CD4-positive, alpha-beta memory T cell (primary cell): ENCODE results near the gene SPAG9. TPM values are rescaled to one million over a fixed set of nuclear protein-coding genes. Genes with fewer than 3 reads are reported as not detected.
A peak's percentile ranks its signal among the peaks of the same experiment; 100 is the strongest.
"Not testable (repeated sequence)": the region's sequence is repeated elsewhere in the genome, so short reads cannot be mapped to it uniquely, and the experiment has no call there.

Experiments used
- CTCF ChIA-PET: fragments of 350-600 bp; sonication (Branson Sonifier 250); formaldehyde crosslinking; loops from one replicate; lab custom pipeline; 2021; ENCODE audit warnings: inconsistent platforms; ENCODE audit not compliant: partially characterized antibody; lab: Charles Lee
- POLR2A ChIA-PET: fragments of 350-600 bp; sonication (Branson Sonifier 250); formaldehyde crosslinking; loops from one replicate; lab custom pipeline; 2021; ENCODE audit not compliant: partially characterized antibody; lab: Charles Lee
- DNase-seq, 5 donors: peaks; one replicate each; pipeline versions ENCODE4 v3.0.0 to v3.0.0-alpha.2; 2020 to 2022; ENCODE audit warnings: mixed read lengths in 1 of 5
- H3K27ac ChIP-seq: one replicate; pipeline ENCODE4 v1.7.0; 2013; ENCODE audit warnings: low read depth, low read length
- H3K27me3 ChIP-seq: 2 replicates; pipeline ENCODE4 v1.7.0; 2013; ENCODE audit warnings: mild to moderate bottlenecking, low read length, moderate library complexity; ENCODE audit not compliant: insufficient read depth
- H3K36me3 ChIP-seq: 2 replicates; pipeline ENCODE4 v1.7.0; 2013; ENCODE audit warnings: mild to moderate bottlenecking, low read length, moderate library complexity; ENCODE audit not compliant: insufficient read depth
- H3K4me1 ChIP-seq: 2 replicates; pipeline ENCODE4 v1.7.0; 2013; ENCODE audit warnings: mild to moderate bottlenecking, low read length, moderate library complexity; ENCODE audit not compliant: insufficient read depth
- H3K4me3 ChIP-seq, 2 donors: one replicate each; pipeline ENCODE4 v1.7.0; 2013; ENCODE audit warnings: low read length in 2 of 2, mild to moderate bottlenecking in 1 of 2
- H3K9me3 ChIP-seq, 2 donors: one replicate each; pipeline ENCODE4 v1.7.0; 2013; ENCODE audit warnings: low read length in 2 of 2, control low read depth in 1 of 2; ENCODE audit not compliant: control insufficient read depth in 1 of 2
- H3K27ac Mint-ChIP-seq, 7 donors: one replicate each; pipeline ENCODE4 v1.8.0; 2020 to 2021; ENCODE audit warnings: mixed read lengths in 7 of 7, mild to moderate bottlenecking in 6 of 7, inconsistent platforms in 3 of 7, moderate library complexity in 3 of 7
- H3K27me3 Mint-ChIP-seq, 2 donors: one replicate each; pipeline ENCODE4 v1.8.0; 2020 to 2021; ENCODE audit warnings: mixed read lengths in 2 of 2
- H3K36me3 Mint-ChIP-seq, 2 donors: one replicate each; pipeline ENCODE4 v1.8.0; 2020 to 2021; ENCODE audit warnings: mixed read lengths in 2 of 2, inconsistent platforms in 1 of 2, mild to moderate bottlenecking in 1 of 2
- H3K4me1 Mint-ChIP-seq, 4 donors: one replicate each; pipeline ENCODE4 v1.8.0; 2020 to 2021; ENCODE audit warnings: mixed read lengths in 4 of 4, mild to moderate bottlenecking in 1 of 4
- H3K4me3 Mint-ChIP-seq, 8 donors: one replicate each; pipeline ENCODE4 v1.8.0; 2020 to 2021; ENCODE audit warnings: mixed read lengths in 8 of 8, mild to moderate bottlenecking in 7 of 8, moderate library complexity in 6 of 8, inconsistent platforms in 3 of 8
- H3K9me3 Mint-ChIP-seq, 8 donors: one replicate each; pipeline ENCODE4 v1.8.0; 2020 to 2021; ENCODE audit warnings: mixed read lengths in 8 of 8, mild to moderate bottlenecking in 5 of 8, inconsistent platforms in 3 of 8, moderate library complexity in 1 of 8
- intact Hi-C: fragments of 100-400 bp; cut with micrococcal nuclease; formaldehyde crosslinking; loops from one replicate; pipeline ENCODE4 v1.15.1; 2023
- polyA plus RNA-seq, 2 donors: library from polyadenylated mRNA; unstranded; fragments of 300-500 nt; fragmentation: Illumina TruSeq; gene quantifications; one replicate each; pipeline ENCODE4 v1.2.3, GENCODE V29; 2021
- total RNA-seq, 2 experiments: library from RNA; stranded (reverse); gene quantifications; one replicate each; pipeline ENCODE4 v1.2.3, GENCODE V29; 2021

The SPAG9 gene
- total and polyA plus RNA-seq, 4 experiments from 2014 or later, result 3.2 to 62.3 (median 36.0) TPM

GRCh38 chr17:50944054-50944901 lies 176.4 kb downstream of the SPAG9 start:
- Histone ChIP-seq H3K4me1 (peaks cover 40% of the 10 kb centered on the region), H3K36me3 (no peaks in the 10 kb centered on the region), H3K27me3 (no peaks in the 10 kb centered on the region), H3K27ac (peak overlapping the region; percentile 73), H3K9me3 (no peaks in the 10 kb centered on the region), H3K4me3 (peak overlapping the region; percentile 46 to 49)
- H3K27me3 Mint-ChIP-seq, result no peaks in the 10 kb centered on the region
- peak; percentile 73 to 82 (median 76) for DNase-seq
- POLR2A ChIA-PET, result interaction anchor here (0.5 to 18.7 kb wide), 20 partner anchors 9 to 162 kb away, joined by 3 to 673 read pairs (median 7); partner anchors contain the start of gene TOB1
- CTCF ChIA-PET, result interaction anchor here (1.0 to 17.7 kb wide), 9 partner anchors 9 to 127 kb away, joined by 3 to 515 read pairs (median 6); partner anchors contain the start of gene TOB1
- intact Hi-C loops, result loop anchor here (1.0 to 5.0 kb wide), 3 partner anchors 13 to 77 kb away; no protein-coding TSS in a partner anchor
- H3K36me3 Mint-ChIP-seq, result no peaks in the 10 kb centered on the region
- H3K9me3 Mint-ChIP-seq, result peaks cover 0 to 1% (median 0%) of the 10 kb centered on the region in 8 donors
- peak overlapping the region; percentile 87 to 94 (median 93) for H3K27ac Mint-ChIP-seq
- peak overlapping the region; percentile 79 to 88 (median 84) for H3K4me3 Mint-ChIP-seq
- peaks cover 21 to 52% (median 36%) of the 10 kb centered on the region in 4 donors for H3K4me1 Mint-ChIP-seq

GRCh38 chr17:50943575-50943933 lies 177.1 kb downstream of the SPAG9 start:
- DNase-seq, result peak in 1 of 5 donors; percentile 22
- Mint-ChIP-seq H3K36me3 (no peaks in the 10 kb centered on the region), H3K4me3 (peak overlapping the region; percentile 79 to 88 (median 84)), H3K27ac (peak overlapping the region; percentile 87 to 94 (median 93)), H3K9me3 (peaks cover 0 to 1% (median 0%) of the 10 kb centered on the region in 8 donors), H3K27me3 (no peaks in the 10 kb centered on the region), H3K4me1 (peaks cover 21 to 52% (median 40%) of the 10 kb centered on the region in 4 donors)
- POLR2A ChIA-PET, result interaction anchor here (0.9 to 18.7 kb wide), 12 partner anchors 8 to 91 kb away, joined by 3 to 673 read pairs (median 9); partner anchors contain the start of gene TOB1
- Histone ChIP-seq H3K27me3 (no peaks in the 10 kb centered on the region), H3K27ac (peak overlapping the region; percentile 73), H3K4me3 (peak overlapping the region in 1 of 2 donors; percentile 46), H3K4me1 (peaks cover 40% of the 10 kb centered on the region), H3K9me3 (no peaks in the 10 kb centered on the region), H3K36me3 (no peaks in the 10 kb centered on the region)
- intact Hi-C loops, result loop anchor here (5.0 kb wide), 1 partner anchor 36 kb away; no protein-coding TSS in a partner anchor
- CTCF ChIA-PET, result interaction anchor here (1.1 to 17.7 kb wide), 6 partner anchors 13 to 92 kb away, joined by 3 to 515 read pairs (median 6); no protein-coding TSS in a partner anchor

GRCh38 chr17:50941676-50942048 lies 179.0 kb downstream of the SPAG9 start:
- H3K36me3 Mint-ChIP-seq, H3K27me3 ChIP-seq, H3K27ac ChIP-seq, DNase-seq, H3K4me3 ChIP-seq, H3K36me3 ChIP-seq, H3K9me3 Mint-ChIP-seq, H3K9me3 ChIP-seq, H3K27me3 Mint-ChIP-seq, H3K4me3 Mint-ChIP-seq: not testable (repeated sequence)
- intact Hi-C loops, result loop anchor here (5.0 kb wide), 1 partner anchor 34 kb away; no protein-coding TSS in a partner anchor
- peaks cover 19 to 39% (median 29%) of the 10 kb centered on the region in 4 donors for H3K4me1 Mint-ChIP-seq
- peaks cover 34% of the 10 kb centered on the region for H3K4me1 ChIP-seq
- H3K27ac Mint-ChIP-seq, result peak overlapping the region in 3 of 7 donors; percentile 87 to 91 (median 88)
- CTCF ChIA-PET, result interaction anchor here (1.6 to 1.9 kb wide), 2 partner anchors 15 to 79 kb away, joined by 4 to 5 read pairs; no protein-coding TSS in a partner anchor
- POLR2A ChIA-PET, result interaction anchor here (0.7 to 18.7 kb wide), 5 partner anchors 21 to 89 kb away, joined by 3 to 673 read pairs (median 3); partner anchors contain the start of gene TOB1

- H3K4me1 Mint-ChIP-seq, result peaks cover 15 to 32% (median 20%) of the 10 kb centered on the region in 4 donors
- no peaks in the 10 kb centered on the region for H3K36me3 Mint-ChIP-seq
- H3K27ac Mint-ChIP-seq, result peak overlapping the region in 4 of 7 donors; percentile 29 to 88 (median 65)
- no peak overlapping the region for H3K27ac ChIP-seq
- H3K4me3 Mint-ChIP-seq, result peak overlapping the region in 1 of 8 donors; percentile 15
- ChIA-PET POLR2A (interaction anchor here (0.6 to 18.7 kb wide), 6 partner anchors 9 to 79 kb away, joined by 3 to 673 read pairs (median 6); partner anchors contain the start of gene TOB1), CTCF (interaction anchor here (1.1 to 3.2 kb wide), 3 partner anchors 9 to 17 kb away, joined by 4 to 11 read pairs (median 4); no protein-coding TSS in a partner anchor)
- H3K27me3 Mint-ChIP-seq, result no peaks in the 10 kb centered on the region
- intact Hi-C loops, result loop anchor here (5.0 kb wide), 1 partner anchor 33 kb away; no protein-coding TSS in a partner anchor
- peaks cover 28% of the 10 kb centered on the region for H3K4me1 ChIP-seq
- H3K9me3 ChIP-seq, result no peaks in the 10 kb centered on the region
- no peak for DNase-seq
- H3K27me3 ChIP-seq, result no peaks in the 10 kb centered on the region
- H3K36me3 ChIP-seq, result no peaks in the 10 kb centered on the region
- H3K4me3 ChIP-seq, result no peak overlapping the region
- H3K9me3 Mint-ChIP-seq, result peaks cover 0 to 1% (median 0%) of the 10 kb centered on the region in 8 donors
Measured at GRCh38 chr17:50939795-50940684, 180.6 kb downstream of the SPAG9 start.

GRCh38 chr17:50939542-50939794 lies 181.2 kb downstream of the SPAG9 start:
- Mint-ChIP-seq H3K36me3 (no peaks in the 10 kb centered on the region), H3K27ac (peak overlapping the region in 2 of 7 donors; percentile 29 to 82), H3K4me3 (no peak overlapping the region), H3K4me1 (peaks cover 15 to 32% (median 22%) of the 10 kb centered on the region in 4 donors), H3K27me3 (no peaks in the 10 kb centered on the region), H3K9me3 (peaks cover 0 to 1% (median 0%) of the 10 kb centered on the region in 8 donors)
- intact Hi-C loops, result no loop called here
- ChIA-PET POLR2A (interaction anchor here (1.2 to 7.0 kb wide), 3 partner anchors 8 to 78 kb away, joined by 3 to 70 read pairs (median 4); partner anchors contain the start of gene TOB1), CTCF (interaction anchor here (1.1 to 3.2 kb wide), 2 partner anchors 9 to 12 kb away, joined by 4 to 11 read pairs; no protein-coding TSS in a partner anchor)
- Histone ChIP-seq H3K4me1 (peaks cover 24% of the 10 kb centered on the region), H3K4me3 (no peak overlapping the region), H3K27ac (no peak overlapping the region), H3K9me3 (no peaks in the 10 kb centered on the region), H3K27me3 (no peaks in the 10 kb centered on the region), H3K36me3 (no peaks in the 10 kb centered on the region)
- no peak for DNase-seq

- Histone ChIP-seq H3K4me1 (peaks cover 20% of the 10 kb centered on the region), H3K27me3 (no peaks in the 10 kb centered on the region), H3K4me3 (no peak overlapping the region), H3K27ac (no peak overlapping the region), H3K36me3 (no peaks in the 10 kb centered on the region), H3K9me3 (no peaks in the 10 kb centered on the region)
- H3K27me3 Mint-ChIP-seq, result no peaks in the 10 kb centered on the region
- peaks cover 0 to 1% (median 0%) of the 10 kb centered on the region in 8 donors for H3K9me3 Mint-ChIP-seq
- no peaks in the 10 kb centered on the region for H3K36me3 Mint-ChIP-seq
- peak overlapping the region in 5 of 7 donors; percentile 12 to 82 (median 41) for H3K27ac Mint-ChIP-seq
- no peak for DNase-seq
- ChIA-PET CTCF (interaction anchor here (1.1 to 3.2 kb wide), 2 partner anchors 10 to 12 kb away, joined by 4 to 11 read pairs; no protein-coding TSS in a partner anchor), POLR2A (interaction anchor here (1.2 to 7.0 kb wide), 3 partner anchors 7 to 78 kb away, joined by 3 to 70 read pairs (median 4); partner anchors contain the start of gene TOB1)
- H3K4me3 Mint-ChIP-seq, result no peak overlapping the region
- intact Hi-C loops, result no loop called here
- peaks cover 15 to 30% (median 22%) of the 10 kb centered on the region in 4 donors for H3K4me1 Mint-ChIP-seq
Measured at GRCh38 chr17:50938821-50939541, 181.7 kb downstream of the SPAG9 start.
